Ramos (cell line): ENCODE measurements around the gene DPYD.

ENCODE experiments used
- in situ Hi-C: fragments of 300-500 bp; cut with MboI; formaldehyde crosslinking; loops from one replicate; pipeline ENCODE4 v1.14.3; 2022; ENCODE audit warnings: low sequenced_read_pairs; ENCODE audit not compliant: unreplicated experiment

Gene DPYD

DNA sequence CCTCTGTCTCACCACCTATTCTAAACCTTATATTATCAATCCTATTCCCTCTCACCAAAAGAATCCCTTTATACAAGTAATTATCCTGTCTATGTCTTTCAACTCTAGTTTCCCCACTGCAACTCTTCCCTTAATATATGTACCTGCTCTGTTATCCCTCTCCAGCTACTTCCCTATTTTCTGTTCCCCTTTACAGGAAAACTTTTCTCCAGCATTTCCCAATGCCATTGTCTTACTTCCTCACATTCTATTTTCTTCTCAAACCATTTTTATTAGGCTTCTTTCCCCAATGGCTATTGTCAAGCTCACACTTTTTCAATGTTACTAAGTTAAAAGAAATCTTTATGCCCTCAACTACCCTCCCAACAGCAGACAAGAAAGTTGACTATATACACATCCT lies 11.6 kb downstream of the DPYD start:
- in situ Hi-C loops: no loop called here

DNA sequence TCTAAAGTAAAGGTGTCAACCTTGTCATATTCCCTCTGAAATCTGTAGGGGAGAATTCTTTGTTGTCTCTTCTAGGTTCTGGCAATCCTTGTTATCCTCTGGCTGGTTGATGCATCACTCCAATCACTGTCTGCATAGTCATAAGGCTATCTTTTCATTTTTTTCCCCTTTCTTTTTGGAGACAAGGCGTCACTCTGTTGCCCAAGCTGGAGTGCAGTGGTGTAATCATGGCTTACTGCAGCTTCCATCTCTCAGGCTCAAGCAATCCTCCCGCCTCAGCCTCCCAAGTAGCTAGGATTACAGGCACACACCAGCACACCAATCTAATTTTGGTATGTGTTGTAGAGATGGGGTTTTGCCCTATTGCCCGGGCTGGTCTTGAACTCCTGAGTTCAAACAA lies 12.9 kb downstream of the DPYD start:
- in situ Hi-C loops: no loop called here

DNA sequence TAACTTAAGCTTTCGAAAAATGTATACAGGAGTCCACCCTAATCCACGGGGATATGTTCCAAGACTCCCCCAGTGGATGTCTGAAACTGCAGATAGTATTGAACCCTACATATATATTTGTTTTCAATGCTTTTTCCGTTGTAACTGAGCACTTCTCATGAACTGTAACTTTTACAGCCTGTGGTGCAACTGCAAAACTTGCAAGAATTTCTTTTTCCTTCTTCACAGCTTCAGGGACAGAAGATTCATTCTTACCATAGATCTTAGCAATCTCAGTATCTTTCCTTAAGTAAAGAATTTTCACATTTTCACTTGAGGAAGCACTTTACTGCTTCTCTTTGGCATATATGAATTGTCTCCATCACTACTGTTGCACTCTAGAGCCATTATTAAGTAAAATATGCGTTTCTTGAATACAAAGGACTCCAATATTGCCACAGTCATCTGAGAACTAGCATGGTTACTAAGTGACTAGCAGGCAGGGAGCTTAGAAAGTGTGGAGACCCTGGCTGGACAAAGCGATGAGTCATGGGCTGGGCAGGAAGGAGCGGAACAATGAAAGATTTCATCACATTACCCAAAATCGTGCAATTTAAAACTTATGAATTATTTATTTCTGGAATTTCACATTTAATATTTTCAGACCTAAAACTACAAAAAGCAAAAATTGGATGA lies 14.1 kb downstream of the DPYD start:
- in situ Hi-C loops: no loop called here

DNA sequence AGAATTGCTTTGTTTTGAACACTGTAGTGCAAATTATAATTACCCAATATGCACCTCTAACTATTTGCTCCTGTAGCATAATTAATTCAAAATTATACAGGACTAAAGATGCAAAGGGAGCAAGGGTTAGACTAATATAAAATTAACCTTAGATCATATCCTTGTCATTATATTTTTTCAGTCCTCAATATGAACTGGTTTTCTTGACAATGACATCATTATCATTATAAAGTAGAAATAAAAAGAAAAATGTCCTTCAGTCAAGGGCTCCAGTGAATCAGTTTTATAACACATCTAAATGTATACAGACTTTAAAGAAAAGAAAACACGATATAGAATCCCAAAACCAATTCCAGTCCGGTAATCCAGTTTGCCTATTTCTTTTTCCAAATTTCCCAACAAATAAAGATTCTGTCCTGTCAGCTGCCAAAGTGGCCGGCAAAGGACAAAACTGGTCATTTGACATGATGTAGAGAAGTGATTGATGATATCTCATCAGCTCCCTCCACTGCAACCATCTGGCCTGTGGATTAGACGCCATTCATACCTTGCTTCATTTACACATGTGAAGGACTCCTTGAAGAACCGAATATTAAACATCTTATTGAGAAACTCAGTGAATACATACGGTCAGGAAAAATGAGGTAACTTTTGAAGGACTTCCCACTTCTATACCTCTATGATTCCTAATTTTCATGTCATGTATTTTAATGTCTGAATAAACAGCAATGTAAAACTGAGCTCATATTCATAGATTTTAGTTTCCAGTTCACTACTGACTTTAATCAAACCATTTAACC lies 15.5 kb downstream of the DPYD start:
- in situ Hi-C loops: no loop called here

DNA sequence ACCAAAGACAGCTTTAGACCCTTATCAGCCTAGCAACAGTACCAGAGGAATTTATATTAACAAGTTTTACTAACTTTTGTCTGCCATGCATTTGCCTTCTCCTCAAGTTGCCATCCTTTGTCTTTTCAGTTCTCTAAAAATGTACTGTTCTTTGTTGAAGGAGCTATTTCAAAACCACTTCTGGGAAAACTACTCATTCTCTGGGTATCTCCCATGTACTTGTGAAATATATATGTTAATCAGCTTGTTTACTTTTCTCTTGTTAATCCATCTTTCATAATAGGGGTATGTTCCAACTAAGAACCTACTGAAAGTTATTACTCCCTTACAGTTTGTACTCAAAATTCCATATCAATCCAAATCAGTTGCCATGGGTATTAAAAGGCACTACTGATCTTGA lies 16.3 kb downstream of the DPYD start:
- in situ Hi-C loops: no loop called here

DNA sequence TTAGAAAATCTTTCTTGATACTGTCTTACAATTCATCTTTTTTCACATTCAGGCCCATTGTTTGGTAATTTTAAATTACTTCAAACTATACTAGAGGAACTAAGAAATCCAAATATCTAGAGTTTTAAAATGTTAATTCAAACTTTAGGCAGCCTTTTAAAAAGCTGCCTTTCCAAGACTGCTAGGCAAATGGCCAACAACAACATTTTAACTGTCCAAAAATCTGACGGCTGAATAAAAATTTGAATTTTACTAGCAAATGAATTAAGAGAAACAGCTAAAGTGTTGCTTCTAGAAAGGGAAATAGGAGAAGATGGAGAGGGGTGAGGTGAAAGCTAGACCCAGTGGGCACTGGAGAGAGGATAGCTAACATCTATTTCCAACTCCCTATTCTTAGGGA lies 17.2 kb downstream of the DPYD start:
- in situ Hi-C loops: no loop called here

DNA sequence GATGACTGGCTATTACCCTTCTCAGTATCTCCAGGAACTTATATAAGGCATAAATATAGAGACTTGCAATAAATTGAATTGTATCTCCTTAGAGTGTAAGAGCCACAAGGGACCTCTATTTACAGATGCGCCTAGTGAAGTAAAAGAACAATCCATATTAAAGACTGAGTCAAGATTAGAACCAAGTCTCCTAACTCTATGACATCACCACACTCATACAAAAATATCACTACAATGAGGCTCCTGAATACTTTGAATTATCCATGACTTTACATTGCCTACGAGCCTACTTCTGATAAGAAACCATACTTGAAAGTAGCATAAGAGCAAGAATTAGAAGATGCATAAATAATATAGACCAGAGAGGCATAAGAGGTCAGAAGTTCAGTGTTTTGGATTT lies 18.8 kb downstream of the DPYD start:
- in situ Hi-C loops: no loop called here

DNA sequence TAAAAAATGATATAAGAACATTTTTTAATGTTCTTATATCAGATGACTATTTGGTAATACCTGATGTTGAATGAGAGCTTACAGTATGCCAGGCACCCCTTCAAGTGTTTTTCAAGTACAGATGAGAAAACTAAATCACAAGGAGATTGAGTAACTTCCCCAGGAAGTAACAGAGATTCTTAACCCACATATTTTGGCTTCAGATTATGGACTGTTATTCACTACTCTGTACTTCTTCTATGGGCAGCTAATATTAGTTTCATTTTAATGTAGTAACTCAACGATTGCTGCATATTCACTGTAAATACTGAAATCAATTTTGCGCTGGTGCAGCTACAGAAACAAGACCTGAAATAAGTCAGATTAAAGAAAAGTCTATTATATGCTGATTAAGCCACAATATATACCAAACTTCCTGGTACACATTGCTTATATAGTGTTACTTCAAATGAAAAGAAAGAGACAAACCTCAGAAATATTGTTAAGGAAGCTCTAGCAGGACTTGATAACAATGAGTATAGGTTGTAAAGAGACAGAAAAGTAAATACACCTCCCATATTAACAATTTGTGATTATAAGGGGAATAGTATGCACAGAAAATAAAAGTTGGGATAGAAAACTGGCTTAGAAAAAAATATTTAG lies 19.7 kb downstream of the DPYD start:
- in situ Hi-C loops: no loop called here

DNA sequence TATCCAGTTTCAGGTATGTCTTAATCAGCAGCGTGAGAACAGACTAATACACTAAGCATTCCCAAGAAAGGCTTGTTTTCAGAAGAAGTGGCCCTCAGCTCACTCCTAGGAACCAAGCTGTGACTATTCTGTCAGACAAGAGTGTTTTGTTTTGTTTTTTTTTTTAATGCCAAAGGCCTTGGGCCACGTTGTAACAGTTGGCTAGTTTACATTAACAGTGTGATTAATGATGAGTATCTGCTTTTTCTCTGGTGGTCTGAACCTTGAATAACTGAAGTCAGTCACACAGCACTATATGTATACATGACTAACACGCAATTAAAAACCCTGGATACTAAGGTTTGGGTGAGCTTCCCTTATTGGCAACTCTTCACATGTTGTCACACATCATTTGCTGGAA lies 21.9 kb downstream of the DPYD start:
- in situ Hi-C loops: no loop called here

DNA sequence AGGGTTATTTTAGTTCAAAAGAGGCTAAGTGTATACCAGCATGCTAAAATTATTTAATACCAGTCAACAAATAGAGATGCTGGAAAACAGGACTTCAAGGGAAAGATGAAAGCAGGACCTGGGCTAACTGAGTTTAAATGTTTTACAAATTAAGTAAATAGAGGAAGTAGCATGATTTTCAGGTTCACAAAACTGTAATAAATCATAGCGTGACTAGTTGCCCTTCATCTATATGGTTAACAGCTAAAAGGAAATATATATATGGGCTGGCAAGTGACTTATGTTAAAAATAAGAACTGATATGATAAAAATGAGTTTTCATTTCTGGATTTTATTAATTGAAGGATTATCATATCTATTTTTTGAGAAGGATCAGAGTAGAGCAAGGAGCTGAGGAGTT lies 25.6 kb downstream of the DPYD start:
- in situ Hi-C loops: no loop called here

DNA sequence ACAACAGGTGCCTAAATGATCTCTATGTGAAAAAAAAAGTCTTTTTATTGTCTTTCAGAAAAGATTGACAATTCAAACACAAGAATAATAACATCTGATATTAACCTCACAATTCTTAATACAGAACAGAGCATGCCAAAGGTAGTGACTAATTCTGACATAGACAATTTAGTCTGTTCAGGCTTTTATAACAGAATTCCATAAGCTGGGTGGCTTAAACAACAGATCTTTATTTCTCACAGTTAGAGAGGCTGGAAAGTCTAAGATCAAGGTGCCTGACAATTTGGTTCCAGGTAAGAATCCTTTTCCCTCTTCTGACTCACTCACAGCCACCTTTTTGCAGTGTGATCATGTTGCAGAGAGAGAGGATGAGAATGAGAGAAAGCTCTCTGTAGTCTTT lies 27.0 kb downstream of the DPYD start:
- in situ Hi-C loops: no loop called here

DNA sequence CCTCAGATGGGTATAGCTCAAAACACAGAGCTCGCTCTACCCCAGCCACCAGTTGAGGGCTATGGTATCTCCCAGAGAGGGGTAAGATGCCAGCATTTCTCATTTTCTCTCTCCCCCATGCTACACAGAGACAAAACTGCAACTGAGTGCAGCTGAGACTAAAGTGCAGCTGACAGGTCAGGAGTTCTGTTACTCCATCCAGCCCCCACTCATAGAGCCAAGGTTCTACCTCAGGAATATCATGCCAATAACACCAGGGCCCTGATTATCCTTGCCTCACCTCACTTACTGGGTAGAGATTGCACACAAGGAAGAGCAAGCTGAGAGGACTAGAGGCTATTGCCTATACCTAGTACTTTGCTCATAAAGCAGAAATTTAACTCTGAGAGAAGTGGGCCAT lies 34.6 kb downstream of the DPYD start:
- in situ Hi-C loops: no loop called here

DNA sequence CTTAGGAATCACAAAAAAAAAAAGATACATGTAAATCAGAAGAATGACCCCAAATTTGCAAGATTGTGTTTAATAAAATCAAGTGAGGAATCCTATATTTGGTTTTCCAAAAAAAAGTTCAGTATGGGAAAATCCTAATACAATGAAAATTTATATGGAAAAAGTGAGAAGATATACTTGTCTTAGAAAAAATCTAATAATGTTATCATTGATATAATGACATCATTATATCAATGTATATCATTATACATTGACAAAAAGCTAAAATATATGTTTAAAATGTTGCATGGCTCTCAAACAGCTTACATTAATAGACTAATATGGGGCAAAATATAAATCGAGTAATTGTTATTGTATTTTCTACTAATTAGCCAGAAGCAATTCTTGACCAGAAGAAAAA lies 37.0 kb downstream of the DPYD start:
- in situ Hi-C loops: no loop called here

DNA sequence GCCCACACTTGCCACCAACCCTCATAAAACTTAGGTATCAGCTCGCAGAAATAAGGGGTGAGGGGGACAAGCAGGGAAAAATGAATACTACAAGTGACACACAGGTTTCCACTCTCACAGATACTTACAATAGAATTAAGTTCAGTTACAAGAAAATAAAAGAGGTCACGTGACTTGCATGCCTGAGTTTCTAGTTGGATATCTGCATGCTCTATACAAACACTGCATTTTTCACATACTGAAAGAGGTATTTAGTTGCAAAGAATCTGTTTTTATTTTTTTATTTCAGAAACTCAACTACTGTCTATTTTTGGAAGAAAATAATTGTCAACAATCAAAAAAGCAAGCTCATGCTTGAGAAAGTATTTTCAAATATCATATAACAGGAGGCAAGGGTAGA lies 43.5 kb downstream of the DPYD start:
- in situ Hi-C loops: no loop called here

DNA sequence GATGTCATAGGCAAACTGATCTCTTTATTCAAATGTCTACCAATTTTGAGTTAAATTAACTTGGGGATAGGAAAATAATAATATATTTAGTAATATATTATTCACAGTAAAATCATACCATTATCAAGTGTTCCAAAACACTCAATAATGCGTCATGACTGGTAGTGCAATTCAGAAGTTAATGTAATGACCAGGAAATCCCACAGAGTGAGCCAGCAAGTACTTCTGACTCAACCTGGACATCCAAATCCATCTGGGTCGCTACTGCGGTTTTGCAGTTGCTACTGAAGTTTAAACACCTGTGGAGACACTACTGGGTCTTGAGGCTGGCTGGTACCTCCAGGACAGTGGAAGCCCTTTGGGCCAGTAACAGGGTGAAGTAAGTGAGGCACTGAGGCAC lies 44.8 kb downstream of the DPYD start:
- in situ Hi-C loops: no loop called here

DNA sequence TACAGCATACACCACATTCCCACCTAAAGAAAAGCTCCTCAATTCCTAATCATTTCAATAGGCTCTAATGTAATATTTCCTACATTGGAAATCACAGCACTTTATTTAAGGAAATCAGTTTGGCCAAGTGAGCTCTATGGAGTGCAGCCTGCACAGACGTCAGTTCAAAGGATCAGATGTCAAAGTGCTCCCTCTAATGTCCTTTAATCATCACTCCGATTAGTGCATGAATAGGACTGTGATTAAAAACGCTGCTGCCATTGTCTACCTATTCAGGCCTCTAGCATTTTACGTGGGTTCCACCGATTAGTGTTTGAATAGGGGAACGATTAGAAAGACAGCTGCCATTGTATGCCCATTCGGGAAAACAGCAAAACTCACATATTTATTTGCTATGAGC lies 50.2 kb downstream of the DPYD start:
- in situ Hi-C loops: no loop called here

DNA sequence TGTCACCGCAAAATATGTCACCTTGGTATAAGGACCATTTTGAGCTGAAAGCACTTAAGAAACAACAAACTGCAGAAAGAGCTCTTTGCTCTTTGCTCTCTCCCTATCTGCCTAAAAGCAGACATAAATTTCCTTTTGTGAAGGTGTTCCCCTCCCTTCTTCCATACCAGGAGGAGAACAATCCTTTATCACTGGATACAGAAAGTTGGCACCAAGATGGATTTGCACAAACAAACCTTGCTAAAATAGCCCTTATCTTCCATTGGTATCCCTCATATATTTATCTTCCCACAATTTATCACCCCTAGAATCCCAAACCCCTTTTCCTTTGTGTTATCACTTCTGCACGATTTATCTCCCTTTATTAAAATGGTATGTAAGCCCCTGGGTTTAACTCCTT lies 51.4 kb downstream of the DPYD start:
- in situ Hi-C loops: no loop called here

DNA sequence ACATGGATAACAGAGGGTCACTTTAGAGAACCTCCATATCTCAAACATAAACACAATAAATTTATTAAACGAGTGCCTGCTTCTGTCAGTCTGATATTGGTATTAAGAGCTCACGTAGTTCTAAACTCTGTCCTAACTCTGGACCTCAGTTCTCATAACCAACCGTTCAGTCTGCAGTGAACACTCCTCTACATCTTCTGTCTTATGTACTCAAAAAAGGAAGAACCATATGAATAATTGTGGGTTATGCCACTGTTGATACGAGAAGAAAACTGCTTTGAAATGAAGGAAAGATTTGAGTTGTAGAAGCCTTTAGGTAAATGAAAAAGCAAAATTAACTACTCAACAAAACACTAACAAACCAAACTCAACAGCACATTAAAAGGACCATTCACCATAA lies 53.7 kb downstream of the DPYD start:
- in situ Hi-C loops: no loop called here

DNA sequence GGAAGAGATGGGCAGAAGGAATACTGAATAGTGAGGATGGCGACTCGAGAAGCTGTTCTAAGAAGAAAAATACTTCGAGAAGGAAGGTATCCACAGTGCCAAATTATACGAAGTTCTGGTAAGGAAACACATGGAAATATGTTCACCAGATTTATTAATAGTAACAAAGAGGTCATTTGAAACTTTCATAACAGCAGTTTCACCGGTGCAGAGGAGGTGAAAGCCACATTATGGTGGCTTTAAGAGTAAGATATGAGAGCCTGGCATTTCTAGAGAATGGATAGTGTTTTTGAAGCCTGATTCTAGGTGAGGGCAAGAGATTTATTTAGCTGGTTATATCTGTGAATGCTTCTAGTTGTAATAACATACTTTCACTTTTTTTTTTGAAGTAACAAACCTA lies 56.2 kb downstream of the DPYD start:
- in situ Hi-C loops: no loop called here

DNA sequence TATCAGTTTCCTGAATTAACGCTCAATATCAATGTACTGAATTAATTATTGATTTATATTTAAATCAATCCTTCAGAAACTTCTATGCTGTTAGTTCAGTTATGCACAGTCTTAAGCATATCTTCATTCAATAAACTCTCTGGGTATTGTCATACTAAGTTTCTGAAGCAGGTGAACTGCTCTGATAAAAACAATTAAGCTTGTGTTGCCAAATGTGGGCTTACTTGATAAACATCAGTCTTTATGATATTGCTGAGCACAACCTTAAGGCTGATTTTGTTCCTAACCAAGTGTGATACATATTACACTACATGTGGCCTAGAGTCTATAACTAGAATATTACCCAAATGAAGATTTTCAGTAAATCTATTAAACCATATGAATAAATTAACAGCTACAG lies 67.6 kb downstream of the DPYD start:
- in situ Hi-C loops: no loop called here
